GM19438 (cell line): Measurements from ENCODE around the gene FLNB.

Experiments
- ATAC-seq: cut with Tn5 transposase; IDR thresholded peaks from one replicate; pipeline ENCODE4 v1.9.1; 2021; ENCODE audit warnings: low read depth; ENCODE audit not compliant: unreplicated experiment

FLNB gene

GRCh38 chr3:58102390-58102750 is 94.1 kb downstream of the FLNB start:
- ATAC-seq: no peak

- no peak for ATAC-seq
Measured at GRCh38 chr3:58102976-58103451, 94.8 kb downstream of the FLNB start.

- no peak for ATAC-seq
Measured at GRCh38 chr3:58104151-58104550, 95.9 kb downstream of the FLNB start.

GRCh38 chr3:58104712-58105111 is 96.5 kb downstream of the FLNB start:
- no peak for ATAC-seq

- no peak for ATAC-seq
Measured at GRCh38 chr3:58105196-58105595, 97.0 kb downstream of the FLNB start.

GRCh38 chr3:58106061-58106460 is 97.8 kb downstream of the FLNB start:
- no peak for ATAC-seq

- ATAC-seq: no peak
Measured at GRCh38 chr3:58106640-58107039, 98.4 kb downstream of the FLNB start.

- ATAC-seq: no peak
Measured at GRCh38 chr3:58107597-58107996, 99.4 kb downstream of the FLNB start.

GRCh38 chr3:58109752-58110151 is 101.5 kb downstream of the FLNB start:
- ATAC-seq: no peak

GRCh38 chr3:58111513-58112184 is 103.4 kb downstream of the FLNB start:
- ATAC-seq: no peak

GRCh38 chr3:58112185-58112535 is 103.9 kb downstream of the FLNB start:
- no peak for ATAC-seq

GRCh38 chr3:58115175-58115574 is 107.0 kb downstream of the FLNB start:
- ATAC-seq: no peak

GRCh38 chr3:58116161-58116955 is 108.1 kb downstream of the FLNB start:
- peak; percentile 50 for ATAC-seq

GRCh38 chr3:58116985-58117384 is 108.8 kb downstream of the FLNB start:
- no peak for ATAC-seq

GRCh38 chr3:58117561-58118181 is 109.4 kb downstream of the FLNB start:
- no peak for ATAC-seq

GRCh38 chr3:58119186-58119585 is 111.0 kb downstream of the FLNB start:
- ATAC-seq: no peak

GRCh38 chr3:58120075-58120812 is 112.0 kb downstream of the FLNB start:
- ATAC-seq: no peak

- no peak for ATAC-seq
Measured at GRCh38 chr3:58121183-58121582, 113.0 kb downstream of the FLNB start.

GRCh38 chr3:58122936-58123700 is 114.9 kb downstream of the FLNB start:
- ATAC-seq: no peak

- no peak for ATAC-seq
Measured at GRCh38 chr3:58124387-58124786, 116.2 kb downstream of the FLNB start.
